ENCODE results near the gene MAP6. TPM values are rescaled to one million over a fixed set of nuclear protein-coding genes. Genes with fewer than 3 reads are reported as not detected.

Gene MAP6
- total and polyA plus RNA-seq, 2 experiments from 2014 or later = 0.31 to 1.2 TPM

- peaks cover 52% of the 10 kb centered on the region for H3K4me1 Mint-ChIP-seq
- peaks cover 62% of the 10 kb centered on the region for H3K36me3 Mint-ChIP-seq (ENCODE audit: low read depth)
- peaks cover 70% of the 10 kb centered on the region for H3K79me2 ChIP-seq (replicated peaks; ENCODE audit: insufficient read depth)
- H3K27me3 ChIP-seq (ENCODE audit: insufficient read depth) = no peaks in the 10 kb centered on the region
- H3K27ac Mint-ChIP-seq = peak overlapping the region; percentile 99
- peaks cover 40% of the 10 kb centered on the region for H3K27me3 Mint-ChIP-seq (ENCODE audit: insufficient read depth, low read depth, poor library complexity)
- H2AFZ ChIP-seq = no peak overlapping the region
- H3K36me3 ChIP-seq (ENCODE audit: insufficient read depth) = peaks cover 23% of the 10 kb centered on the region
- H3K9me2 ChIP-seq (ENCODE audit: insufficient read depth) = no peaks in the 10 kb centered on the region
- H3K27ac ChIP-seq (ENCODE audit: low read depth) = peak overlapping the region; percentile 96
- peaks cover 34% of the 10 kb centered on the region for H4K20me1 ChIP-seq (replicated peaks; ENCODE audit: insufficient read depth)
- H3K4me2 ChIP-seq = peak overlapping the region; percentile 86
- peaks cover 48% of the 10 kb centered on the region for H3K4me1 ChIP-seq (ENCODE audit: insufficient read depth)
- TF ChIP-seq, protein P1, sequence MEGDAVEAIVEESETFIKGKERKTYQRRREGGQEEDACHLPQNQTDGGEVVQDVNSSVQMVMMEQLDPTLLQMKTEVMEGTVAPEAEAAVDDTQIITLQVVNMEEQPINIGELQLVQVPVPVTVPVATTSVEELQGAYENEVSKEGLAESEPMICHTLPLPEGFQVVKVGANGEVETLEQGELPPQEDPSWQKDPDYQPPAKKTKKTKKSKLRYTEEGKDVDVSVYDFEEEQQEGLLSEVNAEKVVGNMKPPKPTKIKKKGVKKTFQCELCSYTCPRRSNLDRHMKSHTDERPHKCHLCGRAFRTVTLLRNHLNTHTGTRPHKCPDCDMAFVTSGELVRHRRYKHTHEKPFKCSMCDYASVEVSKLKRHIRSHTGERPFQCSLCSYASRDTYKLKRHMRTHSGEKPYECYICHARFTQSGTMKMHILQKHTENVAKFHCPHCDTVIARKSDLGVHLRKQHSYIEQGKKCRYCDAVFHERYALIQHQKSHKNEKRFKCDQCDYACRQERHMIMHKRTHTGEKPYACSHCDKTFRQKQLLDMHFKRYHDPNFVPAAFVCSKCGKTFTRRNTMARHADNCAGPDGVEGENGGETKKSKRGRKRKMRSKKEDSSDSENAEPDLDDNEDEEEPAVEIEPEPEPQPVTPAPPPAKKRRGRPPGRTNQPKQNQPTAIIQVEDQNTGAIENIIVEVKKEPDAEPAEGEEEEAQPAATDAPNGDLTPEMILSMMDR (conservative IDR thresholded peaks at IDR 0.05; ENCODE audit: low read depth in 2 of 2) = peak; percentile 50 to 53
- TF ChIP-seq, protein P2, sequence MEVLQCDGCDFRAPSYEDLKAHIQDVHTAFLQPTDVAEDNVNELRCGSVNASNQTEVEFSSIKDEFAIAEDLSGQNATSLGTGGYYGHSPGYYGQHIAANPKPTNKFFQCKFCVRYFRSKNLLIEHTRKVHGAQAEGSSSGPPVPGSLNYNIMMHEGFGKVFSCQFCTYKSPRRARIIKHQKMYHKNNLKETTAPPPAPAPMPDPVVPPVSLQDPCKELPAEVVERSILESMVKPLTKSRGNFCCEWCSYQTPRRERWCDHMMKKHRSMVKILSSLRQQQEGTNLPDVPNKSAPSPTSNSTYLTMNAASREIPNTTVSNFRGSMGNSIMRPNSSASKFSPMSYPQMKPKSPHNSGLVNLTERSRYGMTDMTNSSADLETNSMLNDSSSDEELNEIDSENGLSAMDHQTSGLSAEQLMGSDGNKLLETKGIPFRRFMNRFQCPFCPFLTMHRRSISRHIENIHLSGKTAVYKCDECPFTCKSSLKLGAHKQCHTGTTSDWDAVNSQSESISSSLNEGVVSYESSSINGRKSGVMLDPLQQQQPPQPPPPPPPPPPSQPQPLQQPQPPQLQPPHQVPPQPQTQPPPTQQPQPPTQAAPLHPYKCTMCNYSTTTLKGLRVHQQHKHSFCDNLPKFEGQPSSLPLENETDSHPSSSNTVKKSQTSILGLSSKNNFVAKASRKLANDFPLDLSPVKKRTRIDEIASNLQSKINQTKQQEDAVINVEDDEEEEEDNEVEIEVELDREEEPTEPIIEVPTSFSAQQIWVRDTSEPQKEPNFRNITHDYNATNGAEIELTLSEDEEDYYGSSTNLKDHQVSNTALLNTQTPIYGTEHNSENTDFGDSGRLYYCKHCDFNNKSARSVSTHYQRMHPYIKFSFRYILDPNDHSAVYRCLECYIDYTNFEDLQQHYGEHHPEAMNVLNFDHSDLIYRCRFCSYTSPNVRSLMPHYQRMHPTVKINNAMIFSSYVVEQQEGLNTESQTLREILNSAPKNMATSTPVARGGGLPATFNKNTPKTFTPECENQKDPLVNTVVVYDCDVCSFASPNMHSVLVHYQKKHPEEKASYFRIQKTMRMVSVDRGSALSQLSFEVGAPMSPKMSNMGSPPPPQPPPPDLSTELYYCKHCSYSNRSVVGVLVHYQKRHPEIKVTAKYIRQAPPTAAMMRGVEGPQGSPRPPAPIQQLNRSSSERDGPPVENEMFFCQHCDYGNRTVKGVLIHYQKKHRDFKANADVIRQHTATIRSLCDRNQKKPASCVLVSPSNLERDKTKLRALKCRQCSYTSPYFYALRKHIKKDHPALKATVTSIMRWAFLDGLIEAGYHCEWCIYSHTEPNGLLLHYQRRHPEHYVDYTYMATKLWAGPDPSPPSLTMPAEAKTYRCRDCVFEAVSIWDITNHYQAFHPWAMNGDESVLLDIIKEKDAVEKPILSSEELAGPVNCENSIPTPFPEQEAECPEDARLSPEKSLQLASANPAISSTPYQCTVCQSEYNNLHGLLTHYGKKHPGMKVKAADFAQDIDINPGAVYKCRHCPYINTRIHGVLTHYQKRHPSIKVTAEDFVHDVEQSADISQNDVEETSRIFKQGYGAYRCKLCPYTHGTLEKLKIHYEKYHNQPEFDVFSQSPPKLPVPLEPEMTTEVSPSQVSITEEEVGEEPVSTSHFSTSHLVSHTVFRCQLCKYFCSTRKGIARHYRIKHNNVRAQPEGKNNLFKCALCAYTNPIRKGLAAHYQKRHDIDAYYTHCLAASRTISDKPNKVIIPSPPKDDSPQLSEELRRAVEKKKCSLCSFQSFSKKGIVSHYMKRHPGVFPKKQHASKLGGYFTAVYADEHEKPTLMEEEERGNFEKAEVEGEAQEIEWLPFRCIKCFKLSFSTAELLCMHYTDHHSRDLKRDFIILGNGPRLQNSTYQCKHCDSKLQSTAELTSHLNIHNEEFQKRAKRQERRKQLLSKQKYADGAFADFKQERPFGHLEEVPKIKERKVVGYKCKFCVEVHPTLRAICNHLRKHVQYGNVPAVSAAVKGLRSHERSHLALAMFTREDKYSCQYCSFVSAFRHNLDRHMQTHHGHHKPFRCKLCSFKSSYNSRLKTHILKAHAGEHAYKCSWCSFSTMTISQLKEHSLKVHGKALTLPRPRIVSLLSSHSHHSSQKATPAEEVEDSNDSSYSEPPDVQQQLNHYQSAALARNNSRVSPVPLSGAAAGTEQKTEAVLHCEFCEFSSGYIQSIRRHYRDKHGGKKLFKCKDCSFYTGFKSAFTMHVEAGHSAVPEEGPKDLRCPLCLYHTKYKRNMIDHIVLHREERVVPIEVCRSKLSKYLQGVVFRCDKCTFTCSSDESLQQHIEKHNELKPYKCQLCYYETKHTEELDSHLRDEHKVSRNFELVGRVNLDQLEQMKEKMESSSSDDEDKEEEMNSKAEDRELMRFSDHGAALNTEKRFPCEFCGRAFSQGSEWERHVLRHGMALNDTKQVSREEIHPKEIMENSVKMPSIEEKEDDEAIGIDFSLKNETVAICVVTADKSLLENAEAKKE (CRISPR knock-in tag; IDR thresholded peaks at IDR 0.05) = no peak
- peak; percentile 86 for TF ChIP-seq CREB1 (CRISPR knock-in tag; IDR thresholded peaks at IDR 0.05; ENCODE audit: low read depth)
- ATAC-seq (peak; percentile 54), DNase-seq (ENCODE audit: low spot score) (peak; percentile 91)
- peak overlapping the region; percentile 97 for H3K4me3 Mint-ChIP-seq
- peak overlapping the region; percentile 98 for H3K4me3 ChIP-seq
- no peaks in the 10 kb centered on the region for H3K9me3 Mint-ChIP-seq
- H3F3A ChIP-seq (replicated peaks; ENCODE audit: low read depth) = peaks cover 17% of the 10 kb centered on the region
These were observed 104.8 kb downstream of the MAP6 start for GRCh38 chr11:75563978-75564552.
